GM12878 (cell line): ENCODE measurements around the gene DDX46. TPM values are rescaled to one million over a fixed set of nuclear protein-coding genes. Genes with fewer than 3 reads are reported as not detected.

Experiments used
- BMI1 ChIP-seq: fragments of 450-650 bp; IDR thresholded peaks from 2 replicates; pipeline ENCODE4 v1.6.1; 2016; ENCODE audit warnings: mild to moderate bottlenecking, moderate library complexity, borderline replicate concordance
- CBX5 ChIP-seq: sonication (generic); IDR thresholded peaks from 2 replicates; pipeline ENCODE4 v1.6.1; 2016; ENCODE audit warnings: low read depth, moderate library complexity, mild to moderate bottlenecking, inconsistent platforms
- EED ChIP-seq: sonication (generic); IDR thresholded peaks from 2 replicates; pipeline ENCODE4 v1.6.1; 2016; ENCODE audit warnings: antibody characterized with exemption, low read depth
- EGR1 ChIP-seq, 2 experiments: IDR thresholded peaks; 1 replicate in 1 of 2; 2 replicates in 1 of 2; pipeline ENCODE4 v1.6.1; 2011 to 2012; ENCODE audit warnings: low read depth in 2 of 2, low read length in 2 of 2, borderline replicate concordance in 1 of 2, mild to moderate bottlenecking in 1 of 2, moderate library complexity in 1 of 2
- EP300 ChIP-seq, 2 experiments: fragments of 150-350 bp in 1 of 2; IDR thresholded peaks; 2 replicates each; pipeline ENCODE4 v1.6.1; 2011 to 2012; ENCODE audit warnings: low read depth in 2 of 2, low read length in 2 of 2, borderline replicate concordance in 1 of 2, improper control_type of control experiment in 1 of 2, inconsistent platforms in 1 of 2; ENCODE audit not compliant: control insufficient read depth in 1 of 2
- EZH2 ChIP-seq: IDR thresholded peaks from 2 replicates; pipeline ENCODE4 v1.6.1; 2012; ENCODE audit warnings: low read depth, mild to moderate bottlenecking, control low read depth, inconsistent platforms, low read length, borderline replicate concordance; ENCODE audit not compliant: control insufficient read depth
- GABPA ChIP-seq: IDR thresholded peaks from 2 replicates; pipeline ENCODE4 v1.6.1; 2014; ENCODE audit warnings: antibody characterized with exemption, low read depth, mild to moderate bottlenecking, inconsistent platforms
- IRF4 ChIP-seq: IDR thresholded peaks from 2 replicates; pipeline ENCODE4 v1.6.1; 2011; ENCODE audit warnings: low read depth, low read length
- MAX ChIP-seq: IDR thresholded peaks from 2 replicates; pipeline ENCODE4 v1.6.1; 2012; ENCODE audit warnings: low read depth, low read length, improper control_type of control experiment
- MEF2A ChIP-seq: IDR thresholded peaks from 2 replicates; pipeline ENCODE4 v1.6.1; 2011; ENCODE audit warnings: low read depth, mild to moderate bottlenecking, low read length, moderate library complexity; ENCODE audit not compliant: insufficient read depth
- MLLT1 ChIP-seq: fragments of 450-650 bp; IDR thresholded peaks from 2 replicates; pipeline ENCODE4 v1.6.1; 2016; ENCODE audit warnings: mild to moderate bottlenecking
- RB1 ChIP-seq: fragments of 450-650 bp; formaldehyde crosslinking; IDR thresholded peaks from 2 replicates; pipeline ENCODE4 v1.6.1; 2017; ENCODE audit warnings: mild to moderate bottlenecking, borderline replicate concordance
- TCF3 ChIP-seq: IDR thresholded peaks from 2 replicates; pipeline ENCODE4 v1.6.1; 2012; ENCODE audit warnings: low read depth, mild to moderate bottlenecking, low read length, borderline replicate concordance; ENCODE audit not compliant: insufficient read depth
- ZBTB11 ChIP-seq: fragments of 450-650 bp; formaldehyde crosslinking; IDR thresholded peaks from 2 replicates; pipeline ENCODE4 v1.5.0; 2022; ENCODE audit warnings: mild to moderate bottlenecking, missing genetic modification characterization
- ZSCAN29 ChIP-seq: fragments of 450-650 bp; IDR thresholded peaks from 2 replicates; pipeline ENCODE4 v1.6.1; 2017; ENCODE audit warnings: mild to moderate bottlenecking, moderate library complexity
- polyA plus RNA-seq, 11 experiments: library from polyadenylated mRNA; depleted of rRNA in 4 of 11; unstranded in 6 of 11; stranded (reverse) in 5 of 11; fragments of >200 nt; fragmentation: Nextera tagmentation in 4 of 11; fragmentation: Illumina TruSeq in 1 of 11; extraction: Ambion mirVana in 4 of 11; extraction: Trizol in 1 of 11; gene quantifications; 1 replicate in 1 of 11; 2 replicates in 10 of 11; pipeline versions ENCODE4 v1.2.1 to v1.2.3, GENCODE V29; 2011 to 2016; ENCODE audit warnings: inconsistent platforms in 2 of 11, missing spikeins in 2 of 11, low read depth in 1 of 11
- total RNA-seq, 4 experiments: library from RNA; depleted of rRNA in 3 of 4; stranded (reverse); fragments of >200 nt in 3 of 4; fragmentation: Illumina TruSeq in 1 of 4; extraction: Trizol in 1 of 4; gene quantifications; 2 replicates each; pipeline versions ENCODE4 v1.2.1 to v1.2.3, GENCODE V29; 2013 to 2021
- TF ChIP-seq, protein P1 (sequence below): fragments of 450-650 bp; IDR thresholded peaks from 2 replicates; pipeline ENCODE4 v1.6.1; 2018; ENCODE audit warnings: borderline replicate concordance, mild to moderate bottlenecking; ENCODE audit not compliant: partially characterized antibody
- TF ChIP-seq, protein P2 (sequence below): fragments of 150-350 bp; IDR thresholded peaks from 2 replicates; pipeline ENCODE4 v1.6.1; 2014; ENCODE audit warnings: mild to moderate bottlenecking, low read depth, low read length

DDX46 gene
- total and polyA plus RNA-seq, 10 of the 15 experiments (the other 5 are each of a cell fraction or from before 2014, with no cell fraction given): 23.0 to 77.1 (median 42.2) TPM

GRCh38 chr5:134738133-134738962 is 20.2 kb upstream of the DDX46 start, which contains the start of gene CAMLG (continued):
- TF ChIP-seq MLLT1 (no peak), MEF2A (0 out of 2 replicates have a peak, but pooled peaks have one; percentile 19), EED (no peak), BMI1 (no peak), GABPA (no peak), MAX (peak; percentile 80), EZH2 (no peak), CBX5 (peak; percentile 85; the same call in 1 of the 2 replicates), ZBTB11 (CRISPR knock-in tag) (no peak), EGR1 (IDR thresholded peaks at IDR 0.05; ENCODE audit: borderline replicate concordance in 1 of 2, low read depth in 2 of 2, low read length in 2 of 2) (peak in 1 of 2 experiments; percentile 61; a peak in 1 of 3 replicates), ZSCAN29 (0 out of 2 replicates have a peak, but pooled peaks have one; percentile 41), IRF4 (no peak), RB1 (no peak), TCF3 (no peak), EP300 (IDR thresholded peaks at IDR 0.05; ENCODE audit: borderline replicate concordance in 1 of 2, control insufficient read depth in 1 of 2, low read depth in 2 of 2, low read length in 2 of 2) (no peak)
- TF ChIP-seq, protein P1, sequence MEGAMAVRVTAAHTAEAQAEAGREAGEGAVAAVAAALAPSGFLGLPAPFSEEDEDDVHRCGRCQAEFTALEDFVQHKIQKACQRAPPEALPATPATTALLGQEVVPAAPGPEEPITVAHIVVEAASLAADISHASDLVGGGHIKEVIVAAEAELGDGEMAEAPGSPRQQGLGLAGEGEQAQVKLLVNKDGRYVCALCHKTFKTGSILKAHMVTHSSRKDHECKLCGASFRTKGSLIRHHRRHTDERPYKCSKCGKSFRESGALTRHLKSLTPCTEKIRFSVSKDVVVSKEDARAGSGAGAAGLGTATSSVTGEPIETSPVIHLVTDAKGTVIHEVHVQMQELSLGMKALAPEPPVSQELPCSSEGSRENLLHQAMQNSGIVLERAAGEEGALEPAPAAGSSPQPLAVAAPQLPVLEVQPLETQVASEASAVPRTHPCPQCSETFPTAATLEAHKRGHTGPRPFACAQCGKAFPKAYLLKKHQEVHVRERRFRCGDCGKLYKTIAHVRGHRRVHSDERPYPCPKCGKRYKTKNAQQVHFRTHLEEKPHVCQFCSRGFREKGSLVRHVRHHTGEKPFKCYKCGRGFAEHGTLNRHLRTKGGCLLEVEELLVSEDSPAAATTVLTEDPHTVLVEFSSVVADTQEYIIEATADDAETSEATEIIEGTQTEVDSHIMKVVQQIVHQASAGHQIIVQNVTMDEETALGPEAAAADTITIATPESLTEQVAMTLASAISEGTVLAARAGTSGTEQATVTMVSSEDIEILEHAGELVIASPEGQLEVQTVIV: no peak
- TF ChIP-seq, protein P2, sequence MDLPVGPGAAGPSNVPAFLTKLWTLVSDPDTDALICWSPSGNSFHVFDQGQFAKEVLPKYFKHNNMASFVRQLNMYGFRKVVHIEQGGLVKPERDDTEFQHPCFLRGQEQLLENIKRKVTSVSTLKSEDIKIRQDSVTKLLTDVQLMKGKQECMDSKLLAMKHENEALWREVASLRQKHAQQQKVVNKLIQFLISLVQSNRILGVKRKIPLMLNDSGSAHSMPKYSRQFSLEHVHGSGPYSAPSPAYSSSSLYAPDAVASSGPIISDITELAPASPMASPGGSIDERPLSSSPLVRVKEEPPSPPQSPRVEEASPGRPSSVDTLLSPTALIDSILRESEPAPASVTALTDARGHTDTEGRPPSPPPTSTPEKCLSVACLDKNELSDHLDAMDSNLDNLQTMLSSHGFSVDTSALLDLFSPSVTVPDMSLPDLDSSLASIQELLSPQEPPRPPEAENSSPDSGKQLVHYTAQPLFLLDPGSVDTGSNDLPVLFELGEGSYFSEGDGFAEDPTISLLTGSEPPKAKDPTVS: no peak
